Measurements from ENCODE around the gene TROAP.
"Not testable (repeated sequence)": the region's sequence is repeated elsewhere in the genome, so short reads cannot be mapped to it uniquely, and the experiment has no call there.

TROAP gene

DNA sequence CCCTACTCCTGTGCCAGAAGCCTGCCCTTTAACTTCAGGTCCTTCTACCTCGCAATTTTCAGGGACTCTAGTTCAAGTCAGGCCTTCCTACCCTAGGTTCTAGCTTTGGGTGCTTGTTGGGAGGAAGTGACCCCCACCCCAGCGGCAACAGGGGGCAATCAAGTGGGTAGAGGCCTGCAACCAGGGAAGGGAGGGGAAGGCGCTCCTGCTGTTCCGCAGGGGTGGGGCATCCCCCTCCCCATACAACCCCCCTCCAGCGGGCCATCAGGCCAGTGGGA is 28.3 kb upstream of the TROAP start:
- no peak for DNase-seq

- no peak for DNase-seq
Measured at GRCh38 chr12:49295082-49295936, 27.7 kb upstream of the TROAP start, which contains the start of gene PRPH. Gene PRPH, plus strand, starts transcription at chr12:49295147. Its CDS starts 54 bp downstream, at chr12:49295201.

DNA sequence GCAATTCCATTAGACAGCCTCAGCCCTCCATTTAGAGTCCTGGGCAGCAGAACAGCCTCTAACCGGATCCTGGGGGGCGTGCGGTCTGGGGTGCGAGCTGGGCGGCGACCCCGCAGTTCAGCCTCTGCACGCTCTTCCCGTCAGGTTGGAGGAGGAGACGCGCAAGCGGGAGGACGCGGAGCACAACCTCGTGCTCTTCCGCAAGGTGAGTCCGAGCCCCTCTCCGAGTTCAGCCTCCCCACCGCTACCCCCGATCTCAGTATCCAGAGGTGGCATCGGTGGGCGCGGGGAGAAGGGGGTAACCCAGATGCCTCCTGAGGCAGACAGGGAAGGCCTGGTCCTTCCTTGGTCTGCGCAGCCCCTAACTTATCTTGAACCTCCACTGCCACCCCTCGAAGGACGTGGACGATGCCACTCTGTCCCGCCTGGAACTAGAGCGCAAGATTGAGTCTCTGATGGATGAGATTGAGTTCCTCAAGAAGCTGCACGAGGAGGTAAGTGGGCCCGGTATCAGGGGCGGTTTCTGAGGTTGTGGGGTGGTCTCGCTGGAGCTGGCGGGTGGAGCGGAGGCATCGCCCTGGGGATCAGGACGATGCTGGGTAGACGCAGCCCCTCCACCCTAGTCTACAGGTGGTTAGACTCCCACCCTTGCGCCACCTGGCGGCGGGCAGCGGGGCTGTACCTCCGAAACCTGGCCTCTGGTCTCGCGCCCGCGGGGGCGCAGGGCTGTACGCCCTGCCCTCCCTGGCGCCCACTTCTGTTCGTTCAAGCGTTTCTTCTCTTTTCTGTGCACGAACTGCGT is 26.8 kb upstream of the TROAP start:
- peak; percentile 35 for DNase-seq

DNA sequence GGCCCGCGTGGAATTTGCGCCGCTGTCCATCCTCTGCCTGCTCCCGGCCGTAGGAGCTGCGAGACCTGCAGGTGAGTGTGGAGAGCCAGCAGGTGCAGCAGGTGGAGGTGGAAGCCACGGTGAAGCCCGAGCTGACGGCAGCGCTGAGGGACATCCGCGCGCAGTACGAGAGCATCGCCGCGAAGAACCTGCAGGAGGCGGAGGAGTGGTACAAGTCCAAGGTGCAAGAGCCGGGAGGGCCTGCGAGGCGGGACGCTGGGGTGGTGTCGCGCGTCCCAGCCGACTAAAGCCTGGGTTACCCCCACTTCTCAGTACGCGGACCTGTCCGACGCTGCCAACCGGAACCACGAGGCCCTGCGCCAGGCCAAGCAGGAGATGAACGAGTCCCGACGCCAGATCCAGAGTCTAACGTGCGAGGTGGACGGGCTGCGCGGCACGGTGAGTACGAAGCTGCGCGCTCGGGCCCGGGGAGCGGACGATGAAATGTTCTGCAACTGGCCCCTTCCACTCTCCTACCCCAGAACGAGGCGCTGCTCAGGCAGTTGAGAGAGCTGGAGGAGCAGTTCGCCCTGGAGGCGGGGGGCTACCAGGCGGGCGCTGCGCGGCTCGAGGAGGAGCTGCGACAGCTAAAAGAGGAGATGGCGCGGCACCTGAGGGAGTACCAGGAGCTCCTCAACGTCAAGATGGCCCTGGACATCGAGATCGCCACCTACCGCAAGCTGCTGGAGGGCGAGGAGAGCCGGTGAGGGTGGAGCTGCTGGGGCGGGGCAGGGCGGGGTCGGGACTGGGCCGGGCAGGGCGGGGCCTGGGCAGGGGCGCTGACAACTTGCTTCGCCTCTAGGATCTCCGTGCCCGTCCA is 26.0 kb upstream of the TROAP start:
- DNase-seq: peak; percentile 56

DNA sequence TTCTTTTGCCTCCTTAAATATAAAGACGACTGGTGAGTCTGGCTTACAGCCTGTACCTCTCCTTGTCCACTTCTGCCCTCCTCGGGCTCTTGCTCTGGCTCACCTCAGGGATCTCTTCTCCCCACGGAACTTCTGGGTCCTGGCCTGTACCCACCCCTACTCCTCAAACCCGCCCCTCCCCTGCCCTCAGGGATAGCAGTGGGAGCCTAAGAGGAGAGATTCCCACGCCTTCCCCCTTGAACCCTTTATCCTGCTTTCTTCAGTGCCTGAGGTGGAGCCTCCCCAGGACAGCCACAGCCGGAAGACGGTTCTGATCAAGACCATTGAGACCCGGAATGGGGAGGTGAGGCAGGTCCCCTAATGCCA is 25.4 kb upstream of the TROAP start:
- DNase-seq: no peak

DNA sequence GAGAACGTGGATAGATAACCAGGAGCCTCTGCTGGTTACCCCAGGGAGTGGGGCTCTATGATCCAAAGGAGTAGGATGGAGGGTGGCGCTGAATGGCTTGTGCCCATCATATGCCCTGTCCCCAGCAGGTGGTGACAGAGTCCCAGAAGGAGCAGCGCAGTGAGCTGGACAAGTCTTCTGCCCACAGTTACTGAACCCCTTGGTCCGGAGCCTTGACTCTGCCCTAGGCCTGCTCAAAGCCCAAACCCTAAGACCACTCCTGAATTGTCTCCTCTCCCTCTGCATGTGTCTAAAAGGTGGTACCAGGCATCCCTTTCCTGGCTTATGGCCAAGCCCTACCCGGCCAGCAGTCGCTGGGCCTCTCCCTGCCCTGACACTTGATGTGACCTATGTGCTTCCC is 24.9 kb upstream of the TROAP start:
- DNase-seq: peak; percentile 43

DNA sequence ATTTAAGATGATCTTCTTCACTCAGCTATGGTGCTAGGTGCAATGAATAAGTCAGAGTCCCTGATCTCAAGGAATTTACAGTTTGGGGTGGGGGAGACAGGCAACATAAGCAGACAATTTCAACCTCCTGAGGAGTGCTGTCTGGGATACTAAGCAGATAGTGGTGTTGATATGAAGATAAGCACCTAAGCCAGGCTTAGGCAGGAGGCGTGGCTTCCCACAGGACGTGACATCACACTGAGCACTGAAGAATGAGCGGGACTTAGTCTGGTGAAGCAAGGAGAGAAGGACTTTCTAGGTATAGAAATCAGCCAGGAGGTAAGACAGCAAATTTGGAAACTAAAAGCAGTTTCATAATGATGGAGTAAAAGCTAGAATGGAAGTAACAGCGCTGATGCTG is 21.3 kb upstream of the TROAP start:
- no peak for DNase-seq

DNA sequence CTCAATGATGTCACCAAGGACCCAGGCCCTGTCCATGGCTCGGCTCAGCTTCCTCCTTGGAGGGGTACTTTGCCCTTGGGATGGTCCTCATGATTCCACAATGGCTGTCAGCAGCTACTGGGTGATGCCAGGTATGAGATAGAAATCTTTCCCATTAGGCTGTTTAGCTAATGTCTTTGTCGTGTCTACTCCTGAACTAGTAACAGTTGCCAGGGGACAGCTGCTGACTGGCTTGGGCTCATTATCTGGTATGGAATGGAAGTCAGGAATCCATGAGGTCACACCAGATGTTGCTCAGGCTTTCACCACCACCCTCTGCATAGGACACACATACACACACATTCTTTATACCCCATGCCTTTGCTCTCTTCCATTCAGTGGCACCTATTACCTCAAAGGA is 18.9 kb upstream of the TROAP start:
- no peak for DNase-seq

- DNase-seq: peak; percentile 78
Measured at GRCh38 chr12:49305762-49306510, 17.1 kb upstream of the TROAP start.

DNA sequence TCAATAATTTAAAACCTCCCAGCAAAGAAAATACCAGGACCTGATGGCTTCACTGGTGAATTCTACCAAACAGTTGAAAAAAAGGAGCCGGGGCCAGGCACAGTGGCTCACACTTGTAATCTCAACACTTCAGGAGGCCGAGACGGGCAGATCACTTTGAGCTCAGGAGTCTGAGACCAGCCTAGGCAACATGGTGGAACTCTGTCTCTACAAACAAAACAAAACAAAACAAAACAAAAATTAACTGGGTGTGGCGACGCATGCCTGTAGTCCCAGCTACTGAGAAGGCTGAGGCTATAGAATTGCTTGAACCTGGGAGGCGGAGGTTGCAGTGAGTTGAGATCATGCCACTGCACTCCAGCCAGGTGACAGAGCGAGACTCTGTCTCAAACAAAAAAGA is 13.7 kb upstream of the TROAP start:
- no peak for DNase-seq

- not testable (repeated sequence) for DNase-seq
Measured at GRCh38 chr12:49310451-49311000, 12.5 kb upstream of the TROAP start.

DNA sequence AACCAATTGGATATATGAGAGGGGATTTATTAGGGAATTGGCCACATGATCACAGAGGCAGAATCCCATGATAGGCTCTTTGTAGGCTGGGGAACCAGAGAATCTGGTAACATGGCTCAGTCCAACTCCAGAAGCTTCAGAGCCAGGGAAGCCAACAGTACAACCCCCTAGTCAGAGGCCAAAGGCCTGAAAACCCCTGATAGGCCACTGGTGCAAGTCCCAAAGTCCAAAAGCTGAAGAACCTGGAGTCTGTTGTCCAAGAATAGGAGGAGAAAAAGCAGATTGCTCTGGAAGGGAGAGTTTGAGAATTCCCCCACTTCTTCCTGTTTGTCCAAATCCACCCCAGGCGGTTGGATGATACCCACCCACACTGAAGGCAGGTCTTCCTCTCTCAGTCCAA is 8.2 kb upstream of the TROAP start:
- no peak for DNase-seq

DNA sequence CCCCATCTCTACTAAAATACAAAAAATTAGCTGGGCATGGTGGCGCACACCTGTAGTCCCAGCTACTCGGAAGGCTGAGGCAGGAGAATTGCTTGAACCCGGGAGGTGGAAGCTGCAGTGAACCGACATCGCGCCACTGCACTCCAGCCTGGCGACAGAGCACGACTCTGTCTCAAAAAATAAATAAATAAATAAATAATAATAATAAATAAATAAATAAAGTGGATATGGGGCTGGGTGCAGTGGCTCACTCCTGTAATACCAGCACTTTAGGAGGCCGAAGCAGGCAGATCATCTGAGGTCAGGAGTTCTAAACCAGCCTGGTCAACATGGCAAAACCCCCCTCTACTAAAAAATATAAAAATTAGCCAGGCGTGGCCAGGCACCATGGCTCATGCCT is 5.9 kb upstream of the TROAP start:
- DNase-seq: not testable (repeated sequence)

GRCh38 chr12:49320411-49321103 is 2.5 kb upstream of the TROAP start:
- not testable (repeated sequence) for DNase-seq

DNA sequence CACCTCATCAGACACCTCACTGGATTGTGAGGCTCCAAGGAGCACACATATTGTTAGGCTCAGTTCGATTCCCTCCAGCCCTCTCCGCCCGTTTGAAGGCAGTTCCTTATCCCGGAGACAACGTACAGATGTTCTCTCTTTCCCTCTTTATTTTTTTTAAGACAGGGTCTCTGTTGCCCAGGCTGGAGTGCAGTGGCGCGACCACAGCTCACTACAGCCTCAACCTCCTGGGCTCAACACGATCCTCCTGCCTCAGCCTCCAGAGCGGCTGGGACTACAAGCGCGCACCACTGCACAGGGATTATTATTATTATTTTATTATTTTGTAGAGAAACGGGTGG is 718 bp upstream of the TROAP start:
- no peak for DNase-seq

- no peak for DNase-seq
Measured at GRCh38 chr12:49323524-49324097, 556 bp downstream of the TROAP start.

GRCh38 chr12:49325606-49326005 is 2.6 kb downstream of the TROAP start:
- DNase-seq: no peak

DNA sequence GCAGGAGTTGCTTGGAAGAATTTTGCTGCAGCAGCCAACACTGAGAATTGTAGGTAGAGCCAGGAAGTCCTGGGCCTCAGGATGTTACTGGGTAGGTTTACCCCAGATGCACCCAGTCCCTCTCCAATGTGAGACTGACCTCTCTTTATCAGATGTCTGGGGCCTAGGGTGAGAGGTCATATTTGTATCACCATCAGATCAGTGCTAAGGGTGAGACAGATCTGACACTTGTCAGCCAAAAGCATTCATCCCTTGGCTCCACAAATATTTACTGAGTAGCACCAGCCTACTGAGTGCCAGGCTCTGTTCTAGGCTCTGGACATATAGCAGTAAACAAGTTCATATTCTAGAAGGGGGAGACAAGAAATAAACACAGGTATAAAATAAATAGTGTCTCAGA is 4.3 kb downstream of the TROAP start:
- no peak for DNase-seq

GRCh38 chr12:49327887-49328286 is 4.8 kb downstream of the TROAP start:
- DNase-seq: no peak

DNA sequence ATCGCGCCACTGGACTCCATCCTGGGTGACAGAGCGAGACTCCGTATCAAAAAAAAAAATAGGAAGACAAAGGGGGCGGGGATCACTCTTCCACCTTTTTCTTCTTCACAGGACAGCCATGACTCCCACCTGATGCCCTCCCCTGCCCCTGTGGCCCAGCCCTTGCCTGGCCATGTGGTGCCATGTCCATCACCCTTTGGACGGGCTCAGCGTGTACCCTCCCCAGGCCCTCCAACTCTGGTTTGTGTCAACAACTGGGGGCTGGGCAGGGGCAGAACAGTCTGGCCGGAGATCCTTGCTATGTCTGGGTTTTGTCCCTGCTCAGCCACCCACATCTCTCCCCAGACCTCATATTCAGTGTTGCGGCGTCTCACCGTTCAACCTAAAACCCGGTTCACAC is 5.8 kb downstream of the TROAP start:
- DNase-seq: no peak

DNA sequence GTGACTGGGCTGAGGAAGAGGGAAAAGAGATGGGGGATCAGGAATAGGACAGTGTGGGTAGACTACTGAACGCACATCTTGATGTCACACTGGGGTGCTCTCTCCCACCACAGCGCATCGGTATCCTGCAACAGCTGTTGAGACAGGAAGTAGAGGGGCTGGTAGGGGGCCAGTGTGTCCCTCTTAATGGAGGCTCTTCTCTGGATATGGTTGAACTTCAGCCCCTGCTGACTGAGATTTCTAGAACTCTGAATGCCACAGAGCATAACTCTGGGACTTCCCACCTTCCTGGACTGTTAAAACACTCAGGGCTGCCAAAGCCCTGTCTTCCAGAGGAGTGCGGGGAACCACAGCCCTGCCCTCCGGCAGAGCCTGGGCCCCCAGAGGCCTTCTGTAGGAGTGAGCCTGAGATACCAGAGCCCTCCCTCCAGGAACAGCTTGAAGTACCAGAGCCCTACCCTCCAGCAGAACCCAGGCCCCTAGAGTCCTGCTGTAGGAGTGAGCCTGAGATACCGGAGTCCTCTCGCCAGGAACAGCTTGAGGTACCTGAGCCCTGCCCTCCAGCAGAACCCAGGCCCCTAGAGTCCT is 7.1 kb downstream of the TROAP start:
- DNase-seq: no peak

Data from inflammatory macrophage treated with lipopolysaccharide for 4 hours (primary cell).